Stimulated activated effector memory CD8-positive, alpha-beta T cell treated with anti-CD3 and anti-CD28 coated beads, Interleukin-12 subunit alpha, Interleukin-12 subunit beta, amount 100 ng/mL, for 72 hours (primary cell): Measurements from ENCODE around the gene MBOAT2.

Source experiments
- ATAC-seq: fragments of 150-1000 bp; cut with Tn5 transposase; 2 replicates; pipeline ENCODE4 v1.10.0; 2021
- DNase-seq, 2 donors: peaks; one replicate each; pipeline ENCODE4 v3.0.0; 2021 to 2022; ENCODE audit warnings: low spot score in 2 of 2
- H3K27ac Mint-ChIP-seq: one replicate; pipeline ENCODE4 v1.8.0; 2022; ENCODE audit warnings: mild to moderate bottlenecking, mixed read lengths
- H3K36me3 Mint-ChIP-seq: one replicate; pipeline ENCODE4 v1.8.0; 2022; ENCODE audit warnings: mild to moderate bottlenecking, mixed read lengths
- H3K4me1 Mint-ChIP-seq: one replicate; pipeline ENCODE4 v1.8.0; 2022; ENCODE audit warnings: mixed read lengths
- H3K4me3 Mint-ChIP-seq: one replicate; pipeline ENCODE4 v1.8.0; 2022; ENCODE audit warnings: mild to moderate bottlenecking, mixed read lengths
- H3K9me3 Mint-ChIP-seq: one replicate; pipeline ENCODE4 v1.8.0; 2022; ENCODE audit warnings: mixed read lengths

MBOAT2 gene

GRCh38 chr2:8802741-8803140 lies 200.7 kb downstream of the MBOAT2 start:
- H3K27ac Mint-ChIP-seq: no peak overlapping the region
- DNase-seq: no peak
- H3K4me3 Mint-ChIP-seq: no peak overlapping the region
- no peaks in the 10 kb centered on the region for H3K9me3 Mint-ChIP-seq
- peaks cover 26% of the 10 kb centered on the region for H3K4me1 Mint-ChIP-seq
- no peak for ATAC-seq
- H3K36me3 Mint-ChIP-seq: peaks cover 67% of the 10 kb centered on the region
